Stimulated activated CD4-positive, alpha-beta T cell treated with anti-CD3 and anti-CD28 coated beads, TNF-alpha, amount 100 ng/mL, for 24 hours (primary cell): ENCODE measurements around the gene C22orf15.

Experiments used
- DNase-seq, 3 experiments: peaks; one replicate each; pipeline ENCODE4 v3.0.0-alpha.2; 2020; ENCODE audit warnings: low read depth in 3 of 3

Gene C22orf15

DNA sequence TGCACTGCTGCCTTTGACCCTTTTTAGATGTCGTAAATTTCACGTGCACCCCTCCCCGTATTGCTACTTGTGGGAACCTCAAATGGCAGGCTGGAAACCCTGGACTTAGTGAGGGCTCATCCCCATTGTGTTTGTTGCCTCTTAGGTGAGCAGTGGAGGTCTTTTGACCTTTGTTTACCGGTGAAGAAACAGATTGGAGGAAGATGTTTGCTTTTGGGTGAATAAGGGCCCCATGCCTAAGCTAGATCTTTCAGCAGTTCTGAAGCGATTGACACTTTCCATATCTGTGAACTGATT, 24.8 kb downstream of the C22orf15 start:
- DNase-seq = no peak

DNA sequence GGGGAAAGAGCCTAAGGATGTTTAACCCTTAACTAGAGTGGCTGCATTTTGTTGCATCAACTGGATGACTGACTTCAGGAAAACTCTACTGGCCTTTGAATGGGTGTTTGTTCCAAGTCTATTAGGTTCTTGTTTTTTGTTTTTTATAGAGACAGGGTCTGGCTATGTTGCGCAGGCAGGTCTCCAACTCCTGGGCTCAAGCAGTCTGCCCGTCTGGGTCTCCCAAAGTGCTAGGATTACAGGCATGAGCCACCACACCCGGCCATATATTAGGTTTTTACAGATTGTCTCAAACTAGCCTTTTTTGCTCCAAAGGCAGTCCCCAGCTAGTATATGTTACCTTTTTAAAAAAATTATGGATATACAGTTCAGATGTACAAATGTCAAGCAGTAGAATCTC, 25.1 kb downstream of the C22orf15 start:
- no peak for DNase-seq

DNA sequence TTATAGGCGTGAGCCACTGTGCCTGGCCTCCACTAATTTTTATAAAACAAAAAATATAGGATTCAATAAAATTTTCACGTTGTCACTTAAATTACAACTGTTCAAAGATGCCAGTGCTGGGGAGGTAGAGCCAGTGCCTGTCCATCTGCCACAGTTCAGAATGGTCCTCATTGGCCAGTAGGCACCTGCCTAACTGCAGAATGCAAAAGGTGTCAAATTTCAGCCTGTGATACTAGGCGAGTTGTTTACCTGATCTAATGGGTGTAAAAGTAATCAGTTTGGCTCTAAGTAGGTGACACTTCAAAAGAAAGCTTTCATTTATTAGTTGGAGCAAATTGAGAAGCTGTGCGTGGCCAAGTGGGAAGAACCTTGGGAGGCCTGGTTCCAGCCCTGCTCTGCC, 26.3 kb downstream of the C22orf15 start:
- DNase-seq = no peak

DNA sequence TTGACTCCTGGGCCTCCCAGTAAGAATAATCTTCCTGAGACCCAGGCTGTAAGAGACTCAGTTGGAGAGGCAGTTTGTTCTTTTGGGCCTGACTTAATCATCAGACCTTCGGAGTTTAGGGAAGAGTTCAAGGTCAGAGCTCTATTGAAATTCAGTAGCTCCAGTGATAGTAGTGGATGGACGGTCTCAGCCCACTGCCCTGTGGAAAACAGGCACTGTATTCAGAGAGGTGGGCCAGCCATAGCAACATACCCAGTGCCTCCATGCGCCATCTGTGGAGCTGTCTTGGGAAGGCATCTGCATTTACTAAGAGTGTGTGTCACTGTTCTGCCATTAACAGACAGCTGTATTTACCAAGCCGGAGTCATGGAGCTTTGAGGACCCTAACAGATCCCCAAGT, 26.8 kb downstream of the C22orf15 start:
- no peak for DNase-seq

DNA sequence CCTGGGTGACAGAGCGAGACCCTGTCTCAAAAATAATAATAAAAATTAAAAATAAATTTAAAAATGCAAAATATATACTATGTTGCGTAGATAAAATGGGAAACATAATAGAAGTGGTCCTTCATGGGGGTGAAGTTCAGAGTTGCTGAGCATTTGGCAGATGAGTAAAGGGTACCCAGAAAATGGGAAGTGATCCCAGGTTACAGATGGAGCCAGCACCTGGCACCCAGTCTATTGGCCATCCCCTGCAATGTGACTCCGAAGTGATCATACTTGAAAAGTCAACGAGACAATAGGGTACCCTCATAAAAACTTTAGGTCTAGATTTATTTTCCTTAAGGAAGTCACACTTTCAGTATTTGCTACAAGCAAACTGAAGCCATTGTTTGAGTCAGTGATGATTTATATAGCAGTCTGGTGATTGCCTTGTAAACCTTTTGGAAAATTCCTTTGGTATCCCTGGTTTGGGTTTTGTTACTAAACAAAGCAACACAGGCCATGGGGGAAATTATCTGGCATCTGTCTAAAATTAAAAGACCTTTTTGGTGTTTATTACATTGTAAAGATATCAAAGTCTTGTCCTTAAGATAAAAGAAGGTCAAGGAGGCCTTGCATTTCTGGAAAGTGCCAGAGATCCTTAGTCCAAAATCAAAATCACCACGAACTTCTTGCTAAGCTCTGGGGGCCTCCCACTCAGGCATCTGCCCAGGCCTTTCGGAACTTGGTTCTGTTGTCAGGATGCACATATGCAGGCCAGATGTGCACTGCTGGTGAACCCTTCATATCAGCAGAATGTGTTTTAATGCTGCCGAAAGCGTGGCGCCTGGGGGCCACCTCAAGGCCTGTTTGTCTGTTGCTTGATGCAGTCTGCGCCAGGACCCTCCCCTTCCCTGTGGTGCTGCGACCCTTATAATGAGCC, 28.3 kb downstream of the C22orf15 start:
- no peak for DNase-seq

DNA sequence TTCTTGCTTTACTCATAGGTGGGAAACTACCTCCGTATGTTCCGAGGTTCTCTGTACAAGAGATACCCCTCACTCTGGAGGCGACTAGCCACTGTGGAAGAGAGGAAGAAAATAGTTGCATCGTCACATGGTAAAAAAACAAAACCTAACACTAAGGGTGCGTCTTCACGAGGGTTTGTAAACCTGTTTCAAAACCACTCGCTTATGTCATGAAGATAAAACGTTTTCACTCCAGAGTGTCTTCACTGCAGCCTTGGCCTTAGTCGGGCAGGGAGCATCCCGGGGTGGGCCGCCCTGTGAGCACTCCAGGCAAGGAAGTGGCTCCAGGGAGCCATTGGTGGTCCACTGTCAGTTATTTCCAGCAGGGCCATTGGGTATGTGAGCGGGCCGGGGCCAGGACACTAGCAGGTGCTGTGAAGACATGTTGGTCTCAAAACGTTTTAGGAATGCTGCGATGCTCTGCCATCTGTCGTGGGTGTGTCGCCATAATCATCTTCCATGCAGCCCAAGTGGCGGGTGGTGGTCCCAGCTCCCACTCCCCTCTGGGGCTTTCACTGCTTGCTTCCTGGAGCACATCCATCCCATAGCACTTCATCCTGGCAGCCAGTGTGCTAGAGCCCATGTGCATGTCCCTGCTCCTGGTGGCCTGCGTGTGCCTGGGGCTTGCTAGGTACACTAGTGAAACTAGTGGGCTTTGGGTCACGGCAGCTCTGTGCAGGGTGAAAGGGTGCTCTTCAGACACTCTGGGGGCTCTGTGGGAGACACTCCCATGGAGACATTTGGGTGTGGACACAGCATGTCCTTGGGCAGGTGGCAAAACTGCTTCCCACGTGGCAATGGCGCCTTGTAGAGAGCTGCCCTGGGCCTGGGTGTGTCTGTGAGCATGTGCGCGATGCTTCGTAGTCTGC, 29.2 kb downstream of the C22orf15 start:
- DNase-seq = no peak

DNA sequence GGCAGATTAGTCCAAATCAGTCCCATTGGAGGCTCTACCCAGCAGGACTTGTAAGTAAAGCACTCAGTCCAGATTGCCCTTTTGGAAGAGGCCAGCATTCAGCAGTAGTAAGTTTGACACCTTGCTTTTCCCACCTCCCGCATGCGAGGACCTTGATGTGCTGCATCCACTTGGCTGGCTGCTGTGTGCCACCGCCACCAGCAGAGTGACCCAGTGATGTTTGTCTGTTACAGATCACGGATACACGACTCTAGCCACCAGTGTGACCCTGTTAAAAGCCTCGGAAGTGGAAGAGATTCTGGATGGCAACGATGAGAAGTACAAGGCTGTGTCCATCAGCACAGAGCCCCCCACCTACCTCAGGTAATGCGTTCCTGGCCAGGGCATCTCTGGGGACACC, 30.5 kb downstream of the C22orf15 start:
- DNase-seq = no peak

DNA sequence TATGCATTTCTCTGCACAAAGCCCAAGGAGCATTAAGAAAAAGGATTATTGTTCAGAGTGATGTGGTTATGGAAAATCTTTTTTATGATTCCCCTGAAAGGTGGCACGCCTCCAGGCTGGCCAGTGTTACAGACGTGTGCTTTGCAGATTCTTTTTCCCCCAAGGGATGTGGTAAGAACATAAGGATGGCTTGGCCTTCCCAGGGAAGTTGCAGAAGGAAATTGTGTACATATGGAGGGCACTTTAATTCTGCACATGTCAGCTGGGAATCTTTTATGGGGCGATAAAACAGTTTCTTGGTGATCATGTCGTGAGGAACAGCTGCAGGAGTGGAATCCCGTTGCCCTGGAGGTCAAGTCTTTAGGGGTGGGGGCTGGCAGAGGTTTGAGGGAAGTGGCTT, 33.7 kb downstream of the C22orf15 start:
- no peak for DNase-seq

DNA sequence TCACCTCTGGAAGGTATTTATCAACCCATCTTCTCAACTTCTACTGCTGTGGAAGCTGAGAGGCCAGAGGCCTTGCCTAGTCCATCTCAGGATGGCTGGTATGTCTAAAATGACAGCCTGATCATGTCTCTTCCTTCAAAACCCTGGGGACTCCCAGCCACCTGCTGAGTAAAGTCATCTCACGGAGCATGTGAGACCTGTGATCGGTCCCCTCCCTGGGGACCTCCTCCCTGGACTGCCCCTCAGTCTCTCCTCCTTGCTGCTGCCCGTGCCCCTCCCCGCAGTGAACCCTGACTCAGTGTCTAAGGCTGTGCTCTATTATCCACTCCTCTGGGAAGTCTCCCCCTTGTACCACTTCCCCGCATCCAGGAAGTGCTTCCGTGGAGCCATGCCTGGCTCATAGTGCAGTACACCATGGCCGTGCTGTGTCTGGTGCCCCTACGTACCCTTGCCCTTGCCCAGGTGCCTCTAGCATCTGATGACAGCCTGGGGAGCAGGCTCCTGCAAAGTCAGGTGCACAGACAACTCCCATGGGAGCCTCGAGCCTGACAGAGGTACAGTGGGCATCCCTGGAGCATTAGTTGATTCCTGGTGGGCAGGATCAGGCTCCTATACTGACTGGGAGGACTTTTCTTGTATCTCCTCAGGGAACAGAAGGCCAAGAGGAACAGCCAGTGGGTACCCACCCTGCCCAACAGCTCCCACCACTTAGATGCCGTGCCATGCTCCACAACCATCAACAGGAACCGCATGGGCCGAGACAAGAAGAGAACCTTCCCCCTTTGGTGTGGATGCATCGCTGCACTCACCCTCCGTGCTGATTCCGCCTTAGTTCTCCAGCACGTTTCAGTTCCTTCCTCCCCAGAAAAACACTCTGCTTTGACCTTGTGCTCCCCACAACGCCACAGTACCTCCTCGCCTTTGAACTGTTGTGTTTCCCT, 37.8 kb downstream of the C22orf15 start:
- DNase-seq = no peak

DNA sequence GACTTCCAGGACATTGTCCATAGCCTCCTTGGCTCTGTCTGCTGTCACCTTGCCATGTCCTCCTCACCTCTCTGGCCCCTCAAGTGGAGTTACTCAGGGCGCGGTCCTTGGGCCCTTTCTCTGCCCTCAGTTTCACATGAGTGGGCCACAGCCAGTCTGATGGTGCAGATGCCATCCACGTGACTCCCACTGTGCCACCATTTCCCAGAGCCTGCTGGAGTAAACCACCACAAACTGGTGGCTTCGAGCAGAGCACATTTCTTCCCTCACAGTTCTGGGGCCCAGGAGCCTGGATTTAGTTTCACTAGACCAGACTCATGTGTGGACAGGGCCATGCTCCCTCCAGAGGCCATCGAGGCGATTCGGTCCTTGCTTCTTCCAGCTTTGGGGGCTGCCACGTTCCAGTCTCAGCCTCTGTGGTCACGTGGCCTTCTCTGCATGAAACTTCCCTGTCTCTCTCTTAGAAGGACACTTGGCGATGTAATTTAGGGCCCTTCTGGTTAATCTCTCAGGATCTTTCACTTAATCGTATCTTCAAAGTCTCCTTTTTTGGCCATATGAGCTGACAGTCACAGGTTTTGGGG, 38.5 kb downstream of the C22orf15 start:
- no peak for DNase-seq

DNA sequence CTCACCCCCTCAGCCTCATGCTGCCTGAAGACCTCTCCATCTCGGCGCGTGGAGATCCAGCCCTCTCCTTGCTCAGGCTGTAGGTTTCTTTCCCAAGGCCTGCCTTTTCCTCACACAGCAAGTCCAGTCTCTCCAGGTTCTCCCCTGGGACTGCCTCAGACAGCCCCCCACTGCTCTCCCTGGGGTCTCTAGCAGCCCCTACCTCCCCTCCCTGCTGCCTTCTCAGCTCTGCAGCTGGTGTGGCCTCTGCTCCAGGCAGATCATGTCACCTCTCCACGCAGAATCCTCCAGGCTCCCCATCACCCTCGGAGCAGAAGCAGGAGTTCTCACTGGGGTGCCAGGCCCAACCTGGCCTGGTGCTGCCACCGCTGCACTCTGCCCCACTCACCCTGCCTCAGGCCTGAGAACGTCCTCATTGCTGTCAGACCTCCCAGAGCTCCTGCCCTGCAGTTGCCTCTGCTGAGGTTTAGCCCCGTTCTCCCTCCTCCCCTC, 39.1 kb downstream of the C22orf15 start:
- no peak for DNase-seq

DNA sequence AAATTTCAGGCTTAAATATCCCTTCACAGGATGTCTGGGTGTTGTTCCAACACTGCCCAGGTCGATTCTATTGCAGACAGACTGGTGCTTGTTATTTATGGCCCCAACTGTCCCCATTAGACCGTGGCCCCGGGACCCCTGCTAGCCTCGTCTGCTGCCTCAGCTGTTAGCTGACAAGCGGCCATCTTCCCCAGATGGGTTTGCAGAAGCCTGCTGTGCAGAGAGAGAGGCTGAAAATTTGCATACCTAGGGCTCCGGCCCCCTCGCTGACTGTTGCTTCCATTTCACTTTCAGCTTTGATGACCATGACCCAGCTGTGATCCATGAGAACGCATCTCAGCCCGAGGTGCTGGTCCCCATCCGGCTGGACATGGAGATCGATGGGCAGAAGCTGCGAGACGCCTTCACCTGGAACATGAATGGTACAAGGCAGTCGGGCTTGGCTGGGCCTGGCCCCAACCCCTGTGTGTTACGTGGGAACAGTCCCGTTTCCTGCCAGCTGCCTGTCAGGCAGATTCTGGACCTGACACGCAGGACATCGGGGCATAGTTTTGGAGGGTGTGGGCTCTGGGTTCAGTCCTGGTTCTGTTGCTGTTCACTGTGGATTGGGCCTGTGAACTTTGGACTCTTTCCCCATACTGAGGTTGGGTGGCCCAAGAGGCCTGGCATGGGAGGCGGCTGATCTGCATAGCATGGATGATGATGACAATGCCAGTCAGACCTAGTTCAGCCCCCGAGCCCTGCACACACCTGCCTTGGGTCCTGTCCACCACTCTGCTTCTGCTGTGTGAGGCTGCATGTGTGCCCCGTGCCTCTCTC, 40.4 kb downstream of the C22orf15 start:
- no peak for DNase-seq

DNA sequence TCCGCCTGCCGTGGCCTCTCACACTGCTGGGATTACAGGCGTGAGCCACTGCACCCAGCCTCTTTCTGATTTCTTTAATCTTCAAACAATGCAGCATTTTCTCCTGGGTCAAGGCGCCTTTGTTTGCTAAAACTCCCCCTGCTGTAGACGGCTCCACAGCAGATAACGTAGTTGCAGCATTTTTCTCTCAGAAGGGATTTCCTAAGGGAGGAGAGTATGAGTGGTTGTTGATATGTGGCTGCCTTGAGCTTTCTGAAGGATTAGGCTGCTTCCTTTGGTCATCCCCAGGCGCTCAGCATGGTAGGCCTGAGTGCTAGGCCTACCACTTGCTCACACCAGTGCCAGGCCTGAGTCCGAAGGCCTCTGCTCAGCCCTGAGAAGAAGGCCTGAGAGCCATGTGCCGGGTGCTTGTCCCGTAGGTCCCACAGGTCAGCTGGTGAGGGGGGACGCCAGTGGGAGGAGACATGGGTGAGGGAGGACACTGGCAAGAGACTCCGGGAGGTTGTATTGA, 42.0 kb downstream of the C22orf15 start:
- DNase-seq = no peak

DNA sequence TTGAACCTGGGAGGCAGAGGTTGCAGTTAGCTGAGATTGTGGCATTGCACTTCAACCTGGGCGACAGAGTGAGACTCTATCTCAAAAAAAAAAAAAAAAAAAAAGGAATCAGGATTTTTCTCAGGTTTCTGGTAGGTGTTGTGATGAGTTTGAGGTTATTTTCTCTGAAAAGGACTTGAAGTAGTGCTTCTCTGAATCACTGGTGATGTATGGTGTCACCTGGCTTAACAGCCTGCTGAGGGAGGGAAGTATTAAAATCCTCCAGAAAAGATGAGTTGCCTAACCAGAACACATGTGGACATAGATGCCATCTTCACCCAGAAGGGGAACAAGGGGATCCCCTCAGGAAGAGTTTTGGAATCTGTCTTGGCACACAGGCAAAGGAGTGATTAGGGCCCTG, 44.0 kb downstream of the C22orf15 start:
- no peak for DNase-seq

DNA sequence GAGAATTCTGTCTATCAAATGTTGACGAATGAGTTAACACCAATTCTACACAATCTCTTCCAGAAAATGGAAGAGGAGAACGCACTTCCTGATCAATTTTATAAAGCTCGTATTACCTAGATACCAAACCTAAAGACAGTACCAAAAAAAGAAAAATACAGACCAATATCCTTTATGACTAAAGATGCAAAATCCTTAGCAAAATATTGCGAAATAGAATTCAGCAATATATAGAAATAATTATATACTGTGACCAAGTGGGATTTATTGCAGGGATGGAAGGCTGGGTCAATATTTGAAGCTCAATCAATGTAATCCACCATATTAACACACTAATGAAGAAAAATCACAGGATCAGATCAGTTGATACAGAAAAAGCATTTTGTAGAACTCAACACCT, 49.6 kb downstream of the C22orf15 start:
- DNase-seq = no peak
